Right lobe of liver (tissue), 4 donors: Measurements from ENCODE around the gene GOLPH3.

Source experiments
- POLR2A ChIP-seq: fragments of 450-650 bp; IDR thresholded peaks from one replicate; pipeline ENCODE4 v1.6.1; 2017; ENCODE audit warnings: antibody characterized with exemption, mild to moderate bottlenecking
- TF ChIP-seq, protein P1 (sequence below), 4 donors: fragments of 200-600 bp in 3 of 4; fragments of 450-650 bp in 1 of 4; IDR thresholded peaks; one replicate each; pipeline versions ENCODE4 v1.5.1 to v1.8.0; 2016 to 2022; ENCODE audit warnings: antibody characterized with exemption in 4 of 4, mild to moderate bottlenecking in 2 of 4
- donor health status: DM: no; HTN: no; CAD: no.
- donor health status: DM: no; HTN: no; CAD: no.
- donor health status: DM: no; HTN: yes; CAD: no.

DNA sequence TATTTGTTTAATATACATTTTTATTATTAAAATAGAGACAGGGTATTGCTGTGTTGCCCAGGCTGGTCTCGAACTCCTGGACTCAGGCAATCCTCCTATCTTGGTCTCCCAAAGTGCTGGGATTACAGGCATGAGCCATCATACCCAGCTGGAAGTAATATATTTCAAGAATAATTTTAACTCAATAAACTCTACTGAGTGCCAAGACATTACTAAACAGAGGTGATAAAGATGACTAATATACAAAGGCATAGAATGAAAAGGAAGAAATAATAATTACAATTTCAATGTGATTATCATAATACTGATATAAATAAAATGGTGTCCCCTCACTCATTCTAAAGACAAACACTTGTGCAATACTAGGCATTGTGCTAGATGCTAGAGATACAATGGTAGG lies 13.9 kb downstream of the GOLPH3 start:
- TF ChIP-seq, protein P1, sequence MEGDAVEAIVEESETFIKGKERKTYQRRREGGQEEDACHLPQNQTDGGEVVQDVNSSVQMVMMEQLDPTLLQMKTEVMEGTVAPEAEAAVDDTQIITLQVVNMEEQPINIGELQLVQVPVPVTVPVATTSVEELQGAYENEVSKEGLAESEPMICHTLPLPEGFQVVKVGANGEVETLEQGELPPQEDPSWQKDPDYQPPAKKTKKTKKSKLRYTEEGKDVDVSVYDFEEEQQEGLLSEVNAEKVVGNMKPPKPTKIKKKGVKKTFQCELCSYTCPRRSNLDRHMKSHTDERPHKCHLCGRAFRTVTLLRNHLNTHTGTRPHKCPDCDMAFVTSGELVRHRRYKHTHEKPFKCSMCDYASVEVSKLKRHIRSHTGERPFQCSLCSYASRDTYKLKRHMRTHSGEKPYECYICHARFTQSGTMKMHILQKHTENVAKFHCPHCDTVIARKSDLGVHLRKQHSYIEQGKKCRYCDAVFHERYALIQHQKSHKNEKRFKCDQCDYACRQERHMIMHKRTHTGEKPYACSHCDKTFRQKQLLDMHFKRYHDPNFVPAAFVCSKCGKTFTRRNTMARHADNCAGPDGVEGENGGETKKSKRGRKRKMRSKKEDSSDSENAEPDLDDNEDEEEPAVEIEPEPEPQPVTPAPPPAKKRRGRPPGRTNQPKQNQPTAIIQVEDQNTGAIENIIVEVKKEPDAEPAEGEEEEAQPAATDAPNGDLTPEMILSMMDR (IDR thresholded peaks at IDR 0.05) = no peak
- TF ChIP-seq POLR2A = no peak
